Uterine smooth muscle cell (primary cell): ENCODE measurements around the gene AGMAT. TPM values are rescaled to one million over a fixed set of nuclear protein-coding genes. Genes with fewer than 3 reads are reported as not detected.

Experiments used
- total RNA-seq: library from RNA; depleted of rRNA; stranded (reverse); fragments of >200 nt; gene quantifications from 2 replicates; pipeline ENCODE4 v1.2.3, GENCODE V29; 2014

Gene AGMAT
- 1.1 and 1.8 TPM in 2 replicates for total RNA-seq

DNA sequence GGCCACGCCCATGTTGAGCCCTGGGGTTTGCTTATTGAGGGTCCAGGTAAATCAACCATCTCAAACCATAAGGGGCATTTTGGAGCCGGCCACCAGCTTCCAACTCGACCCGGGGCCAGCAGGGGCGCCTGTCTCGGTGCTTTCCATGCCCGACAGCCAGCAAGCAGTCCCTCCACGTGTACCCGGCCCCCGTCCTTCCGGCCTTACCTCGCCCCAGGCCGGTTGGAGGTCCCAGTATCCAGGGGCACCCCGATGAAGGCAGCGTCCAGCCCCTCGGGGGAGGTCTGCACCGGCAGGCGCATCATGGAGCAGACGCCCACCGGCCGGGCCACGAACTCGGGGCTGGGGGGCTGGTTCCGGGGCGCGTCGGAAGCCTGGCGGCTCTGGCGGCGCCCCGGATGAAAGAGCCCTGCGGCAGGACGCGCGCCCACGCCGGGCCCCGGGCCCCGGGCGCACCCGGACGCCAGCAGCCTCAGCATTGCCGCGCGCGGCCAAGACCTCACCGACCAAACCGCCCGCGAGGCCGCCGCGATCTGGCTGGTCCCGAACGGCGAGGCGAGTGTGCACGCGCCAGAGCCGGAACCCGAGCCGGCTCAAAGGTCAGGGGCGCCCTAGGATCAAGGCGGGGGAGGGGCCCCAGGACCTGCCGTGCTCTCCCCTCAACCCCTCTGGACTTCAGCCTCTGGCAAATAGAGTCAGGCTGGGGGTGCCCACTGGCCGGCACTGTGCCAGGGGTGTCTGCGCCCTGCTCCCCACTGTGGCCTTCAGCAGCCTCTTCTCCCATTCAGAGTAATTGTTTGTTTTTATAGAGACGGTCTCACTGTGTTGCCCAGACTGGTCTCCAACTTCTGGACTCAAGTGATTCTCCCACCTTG lies at the start of gene AGMAT:
TSS of gene AGMAT (minus strand) at position 563 of the 875 bp plus-strand sequence. CDS start at position 479, 84 bp downstream.

GRCh38 chr1:15617173-15618076 lies 32.6 kb upstream of the AGMAT start, which contains the start of gene DDI2:
Gene DDI2, plus strand, starts transcription at chr1:15617458. Its CDS starts 213 bp downstream, at chr1:15617671.

GRCh38 chr1:15526490-15527339 lies 58.1 kb downstream of the AGMAT start, which contains the start of gene DNAJC16:
Gene DNAJC16, plus strand, starts transcription at chr1:15526848. Its CDS starts 2,258 bp downstream, at chr1:15529106.

DNA sequence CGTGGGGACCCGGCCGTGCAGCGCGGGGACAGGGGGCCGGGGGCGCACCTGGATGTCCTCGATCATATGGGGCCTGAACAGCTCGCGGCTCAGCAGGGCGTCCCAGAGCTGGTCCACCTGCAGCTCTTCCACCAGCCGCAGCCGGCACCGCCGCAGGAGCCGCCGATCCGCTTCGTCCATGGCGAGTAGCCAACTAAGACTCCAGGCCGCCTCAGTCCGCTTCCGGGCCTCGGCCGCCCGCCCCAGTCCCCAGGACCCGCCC lies 60.9 kb downstream of the AGMAT start, which contains the start of gene CASP9:
TSS of gene CASP9 (minus strand) at position 195 of the 262 bp plus-strand sequence. CDS start at position 180, 15 bp downstream.

Other genes with a start within 250 kb of the AGMAT start
- gene EFHD2, start 175.2 kb downstream of the AGMAT start, total RNA-seq: 36.0 and 49.6 TPM in 2 replicates
- not detected in 2 replicates for gene CTRC, start 146.6 kb downstream of the AGMAT start, total RNA-seq
- not detected in 2 replicates for gene CELA2A, start 128.3 kb downstream of the AGMAT start, total RNA-seq
- not detected in 2 replicates for gene CELA2B, start 108.9 kb downstream of the AGMAT start, total RNA-seq
- 4.2 and 10.5 TPM in 2 replicates for gene CASP9, start 60.8 kb downstream of the AGMAT start, total RNA-seq
- gene DNAJC16, start 58.2 kb downstream of the AGMAT start, total RNA-seq: 12.0 and 16.0 TPM in 2 replicates
- 14.1 and 14.4 TPM in 2 replicates for gene DDI2, start 32.4 kb upstream of the AGMAT start, total RNA-seq
- 60.5 and 98.2 TPM in 2 replicates for gene PLEKHM2, start 99.3 kb upstream of the AGMAT start, total RNA-seq
- 0.44 and 0.62 TPM in 2 replicates for gene SLC25A34, start 151.2 kb upstream of the AGMAT start, total RNA-seq
- not detected in 2 replicates for gene TMEM82, start 157.4 kb upstream of the AGMAT start, total RNA-seq
- gene FBLIM1, start 173.7 kb upstream of the AGMAT start, total RNA-seq: 54.5 and 73.2 TPM in 2 replicates
- gene UQCRHL, start 222.6 kb upstream of the AGMAT start, total RNA-seq: 2.4 and 2.6 TPM in 2 replicates